Measurements from ENCODE around the gene NT5DC1.

The NT5DC1 gene

GRCh38 chr6:116214681-116215080 lies 114.0 kb downstream of the NT5DC1 start:
- H3K27me3 ChIP-seq (ENCODE audit: control insufficient read depth in 1 of 2, insufficient read depth in 2 of 2, low read length in 2 of 2) = no peaks in the 10 kb centered on the region
- no peaks in the 10 kb centered on the region for H3K4me1 ChIP-seq (ENCODE audit: control insufficient read depth, insufficient read depth, low read length)
- no peaks in the 10 kb centered on the region for H3K36me3 ChIP-seq (ENCODE audit: control insufficient read depth in 2 of 2, insufficient read depth in 2 of 2, low read length in 2 of 2)
- H3K9ac ChIP-seq (ENCODE audit: low read length in 2 of 2) = no peak overlapping the region
- no peaks in the 10 kb centered on the region for H3K9me3 ChIP-seq (ENCODE audit: control insufficient read depth in 2 of 2, low read length in 2 of 2)
- H3K27ac ChIP-seq (ENCODE audit: low read length) = no peak overlapping the region
- H3K4me3 ChIP-seq (ENCODE audit: low read length in 2 of 2) = no peak overlapping the region

- Histone ChIP-seq H3K4me1 (ENCODE audit: control insufficient read depth, insufficient read depth, low read length) (no peaks in the 10 kb centered on the region), H3K9me3 (ENCODE audit: control insufficient read depth in 2 of 2, low read length in 2 of 2) (no peaks in the 10 kb centered on the region), H3K36me3 (ENCODE audit: control insufficient read depth in 2 of 2, insufficient read depth in 2 of 2, low read length in 2 of 2) (no peaks in the 10 kb centered on the region), H3K9ac (ENCODE audit: low read length in 2 of 2) (no peak overlapping the region), H3K27me3 (ENCODE audit: control insufficient read depth in 1 of 2, insufficient read depth in 2 of 2, low read length in 2 of 2) (no peaks in the 10 kb centered on the region), H3K27ac (ENCODE audit: low read length) (no peak overlapping the region), H3K4me3 (ENCODE audit: low read length in 2 of 2) (no peak overlapping the region)
Measured at GRCh38 chr6:116215414-116215813, 114.8 kb downstream of the NT5DC1 start.

- Histone ChIP-seq H3K9ac (ENCODE audit: low read length in 2 of 2) (no peak overlapping the region), H3K4me1 (ENCODE audit: control insufficient read depth, insufficient read depth, low read length) (no peaks in the 10 kb centered on the region), H3K27me3 (ENCODE audit: control insufficient read depth in 1 of 2, insufficient read depth in 2 of 2, low read length in 2 of 2) (no peaks in the 10 kb centered on the region), H3K9me3 (ENCODE audit: control insufficient read depth in 2 of 2, low read length in 2 of 2) (no peaks in the 10 kb centered on the region), H3K36me3 (ENCODE audit: control insufficient read depth in 2 of 2, insufficient read depth in 2 of 2, low read length in 2 of 2) (no peaks in the 10 kb centered on the region), H3K27ac (ENCODE audit: low read length) (no peak overlapping the region), H3K4me3 (ENCODE audit: low read length in 2 of 2) (no peak overlapping the region)
Measured at GRCh38 chr6:116217069-116217468, 116.4 kb downstream of the NT5DC1 start.

GRCh38 chr6:116218172-116218633 lies 117.5 kb downstream of the NT5DC1 start:
- Histone ChIP-seq H3K36me3 (ENCODE audit: control insufficient read depth in 2 of 2, insufficient read depth in 2 of 2, low read length in 2 of 2) (no peaks in the 10 kb centered on the region), H3K9ac (ENCODE audit: low read length in 2 of 2) (no peak overlapping the region), H3K4me3 (ENCODE audit: low read length in 2 of 2) (no peak overlapping the region), H3K4me1 (ENCODE audit: control insufficient read depth, insufficient read depth, low read length) (no peaks in the 10 kb centered on the region), H3K9me3 (ENCODE audit: control insufficient read depth in 2 of 2, low read length in 2 of 2) (no peaks in the 10 kb centered on the region), H3K27me3 (ENCODE audit: control insufficient read depth in 1 of 2, insufficient read depth in 2 of 2, low read length in 2 of 2) (no peaks in the 10 kb centered on the region), H3K27ac (ENCODE audit: low read length) (no peak overlapping the region)

- Histone ChIP-seq H3K27me3 (ENCODE audit: control insufficient read depth in 1 of 2, insufficient read depth in 2 of 2, low read length in 2 of 2) (no peaks in the 10 kb centered on the region), H3K9me3 (ENCODE audit: control insufficient read depth in 2 of 2, low read length in 2 of 2) (no peaks in the 10 kb centered on the region), H3K9ac (ENCODE audit: low read length in 2 of 2) (no peak overlapping the region), H3K27ac (ENCODE audit: low read length) (no peak overlapping the region), H3K4me1 (ENCODE audit: control insufficient read depth, insufficient read depth, low read length) (no peaks in the 10 kb centered on the region), H3K4me3 (ENCODE audit: low read length in 2 of 2) (no peak overlapping the region), H3K36me3 (ENCODE audit: control insufficient read depth in 2 of 2, insufficient read depth in 2 of 2, low read length in 2 of 2) (no peaks in the 10 kb centered on the region)
Measured at GRCh38 chr6:116218866-116219265, 118.2 kb downstream of the NT5DC1 start.

GRCh38 chr6:116221067-116221466 lies 120.4 kb downstream of the NT5DC1 start:
- H3K9me3 ChIP-seq (ENCODE audit: control insufficient read depth in 2 of 2, low read length in 2 of 2) = no peaks in the 10 kb centered on the region
- no peaks in the 10 kb centered on the region for H3K27me3 ChIP-seq (ENCODE audit: control insufficient read depth in 1 of 2, insufficient read depth in 2 of 2, low read length in 2 of 2)
- H3K9ac ChIP-seq (ENCODE audit: low read length in 2 of 2) = no peak overlapping the region
- H3K27ac ChIP-seq (ENCODE audit: low read length) = no peak overlapping the region
- peaks cover 3 to 5% of the 10 kb centered on the region in 2 donors for H3K36me3 ChIP-seq (ENCODE audit: control insufficient read depth in 2 of 2, insufficient read depth in 2 of 2, low read length in 2 of 2)
- no peak overlapping the region for H3K4me3 ChIP-seq (ENCODE audit: low read length in 2 of 2)
- no peaks in the 10 kb centered on the region for H3K4me1 ChIP-seq (ENCODE audit: control insufficient read depth, insufficient read depth, low read length)

GRCh38 chr6:116221911-116222310 lies 121.3 kb downstream of the NT5DC1 start:
- no peak overlapping the region for H3K27ac ChIP-seq (ENCODE audit: low read length)
- no peak overlapping the region for H3K9ac ChIP-seq (ENCODE audit: low read length in 2 of 2)
- peaks cover 3 to 5% of the 10 kb centered on the region in 2 donors for H3K36me3 ChIP-seq (ENCODE audit: control insufficient read depth in 2 of 2, insufficient read depth in 2 of 2, low read length in 2 of 2)
- H3K9me3 ChIP-seq (ENCODE audit: control insufficient read depth in 2 of 2, low read length in 2 of 2) = no peaks in the 10 kb centered on the region
- no peak overlapping the region for H3K4me3 ChIP-seq (ENCODE audit: low read length in 2 of 2)
- H3K27me3 ChIP-seq (ENCODE audit: control insufficient read depth in 1 of 2, insufficient read depth in 2 of 2, low read length in 2 of 2) = no peaks in the 10 kb centered on the region
- H3K4me1 ChIP-seq (ENCODE audit: control insufficient read depth, insufficient read depth, low read length) = no peaks in the 10 kb centered on the region

- Histone ChIP-seq H3K9me3 (ENCODE audit: control insufficient read depth in 2 of 2, low read length in 2 of 2) (no peaks in the 10 kb centered on the region), H3K27me3 (ENCODE audit: control insufficient read depth in 1 of 2, insufficient read depth in 2 of 2, low read length in 2 of 2) (no peaks in the 10 kb centered on the region), H3K9ac (ENCODE audit: low read length in 2 of 2) (no peak overlapping the region), H3K4me3 (ENCODE audit: low read length in 2 of 2) (no peak overlapping the region), H3K4me1 (ENCODE audit: control insufficient read depth, insufficient read depth, low read length) (no peaks in the 10 kb centered on the region), H3K36me3 (ENCODE audit: control insufficient read depth in 2 of 2, insufficient read depth in 2 of 2, low read length in 2 of 2) (peaks cover 3 to 5% of the 10 kb centered on the region in 2 donors), H3K27ac (ENCODE audit: low read length) (no peak overlapping the region)
Measured at GRCh38 chr6:116223355-116223754, 122.7 kb downstream of the NT5DC1 start.

- Histone ChIP-seq H3K9ac (ENCODE audit: low read length in 2 of 2) (peak overlapping the region in 1 of 2 donors; percentile 6), H3K36me3 (ENCODE audit: control insufficient read depth in 2 of 2, insufficient read depth in 2 of 2, low read length in 2 of 2) (peaks cover under 1 to 1% of the 10 kb centered on the region in 2 donors), H3K27ac (ENCODE audit: low read length) (no peak overlapping the region), H3K27me3 (ENCODE audit: control insufficient read depth in 1 of 2, insufficient read depth in 2 of 2, low read length in 2 of 2) (no peaks in the 10 kb centered on the region), H3K9me3 (ENCODE audit: control insufficient read depth in 2 of 2, low read length in 2 of 2) (no peaks in the 10 kb centered on the region), H3K4me3 (ENCODE audit: low read length in 2 of 2) (peak overlapping the region; percentile 70 to 71), H3K4me1 (ENCODE audit: control insufficient read depth, insufficient read depth, low read length) (no peaks in the 10 kb centered on the region)
Measured at GRCh38 chr6:116229287-116229913, 128.7 kb downstream of the NT5DC1 start.

GRCh38 chr6:116234689-116235088 lies 134.0 kb downstream of the NT5DC1 start:
- H3K4me3 ChIP-seq (ENCODE audit: low read length in 2 of 2) = no peak overlapping the region
- H3K9me3 ChIP-seq (ENCODE audit: control insufficient read depth in 2 of 2, low read length in 2 of 2) = no peaks in the 10 kb centered on the region

GRCh38 chr6:116238083-116238482 lies 137.4 kb downstream of the NT5DC1 start:
- H3K36me3 ChIP-seq (ENCODE audit: control insufficient read depth in 2 of 2, insufficient read depth in 2 of 2, low read length in 2 of 2) = peaks cover 0 to 6% of the 10 kb centered on the region in 2 donors
- no peaks in the 10 kb centered on the region for H3K9me3 ChIP-seq (ENCODE audit: control insufficient read depth in 2 of 2, low read length in 2 of 2)
- H3K9ac ChIP-seq (ENCODE audit: low read length in 2 of 2) = no peak overlapping the region
- no peak overlapping the region for H3K27ac ChIP-seq (ENCODE audit: low read length)
- H3K4me3 ChIP-seq (ENCODE audit: low read length in 2 of 2) = no peak overlapping the region
- no peaks in the 10 kb centered on the region for H3K27me3 ChIP-seq (ENCODE audit: control insufficient read depth in 1 of 2, insufficient read depth in 2 of 2, low read length in 2 of 2)
- H3K4me1 ChIP-seq (ENCODE audit: control insufficient read depth, insufficient read depth, low read length) = no peaks in the 10 kb centered on the region

More at GRCh38 chr6:116234689-116235088, 134.0 kb downstream of the NT5DC1 start:
- Histone ChIP-seq H3K4me1 (ENCODE audit: control insufficient read depth, insufficient read depth, low read length) (no peaks in the 10 kb centered on the region), H3K27ac (ENCODE audit: low read length) (no peak overlapping the region), H3K27me3 (ENCODE audit: control insufficient read depth in 1 of 2, insufficient read depth in 2 of 2, low read length in 2 of 2) (no peaks in the 10 kb centered on the region), H3K36me3 (ENCODE audit: control insufficient read depth in 2 of 2, insufficient read depth in 2 of 2, low read length in 2 of 2) (peaks cover 0 to 6% of the 10 kb centered on the region in 2 donors), H3K9ac (ENCODE audit: low read length in 2 of 2) (no peak overlapping the region)

Data from stomach smooth muscle (tissue), 2 donors.